Hepatocyte (in vitro differentiated cells): ENCODE data around the gene DGAT2.

Experiments used
- EZH2 ChIP-seq: fragments of 200-600 bp; sonication (generic); IDR thresholded peaks from 2 replicates; pipeline ENCODE4 v1.6.1; 2016; ENCODE audit warnings: antibody characterized with exemption, mild to moderate bottlenecking, borderline replicate concordance
- EZH2phosphoT487 ChIP-seq: fragments of 200-600 bp; sonication (generic); IDR thresholded peaks from one replicate; pipeline ENCODE4 v1.6.1; 2018; ENCODE audit warnings: antibody characterized with exemption, mild to moderate bottlenecking, low read depth, moderate library complexity; ENCODE audit not compliant: unreplicated experiment, severe bottlenecking
- TF ChIP-seq, protein P1 (sequence below): fragments of 200-600 bp; sonication (generic); IDR thresholded peaks from 2 replicates; pipeline ENCODE4 v1.5.1; 2016; ENCODE audit warnings: antibody characterized with exemption, mild to moderate bottlenecking; ENCODE audit not compliant: poor library complexity

DNA sequence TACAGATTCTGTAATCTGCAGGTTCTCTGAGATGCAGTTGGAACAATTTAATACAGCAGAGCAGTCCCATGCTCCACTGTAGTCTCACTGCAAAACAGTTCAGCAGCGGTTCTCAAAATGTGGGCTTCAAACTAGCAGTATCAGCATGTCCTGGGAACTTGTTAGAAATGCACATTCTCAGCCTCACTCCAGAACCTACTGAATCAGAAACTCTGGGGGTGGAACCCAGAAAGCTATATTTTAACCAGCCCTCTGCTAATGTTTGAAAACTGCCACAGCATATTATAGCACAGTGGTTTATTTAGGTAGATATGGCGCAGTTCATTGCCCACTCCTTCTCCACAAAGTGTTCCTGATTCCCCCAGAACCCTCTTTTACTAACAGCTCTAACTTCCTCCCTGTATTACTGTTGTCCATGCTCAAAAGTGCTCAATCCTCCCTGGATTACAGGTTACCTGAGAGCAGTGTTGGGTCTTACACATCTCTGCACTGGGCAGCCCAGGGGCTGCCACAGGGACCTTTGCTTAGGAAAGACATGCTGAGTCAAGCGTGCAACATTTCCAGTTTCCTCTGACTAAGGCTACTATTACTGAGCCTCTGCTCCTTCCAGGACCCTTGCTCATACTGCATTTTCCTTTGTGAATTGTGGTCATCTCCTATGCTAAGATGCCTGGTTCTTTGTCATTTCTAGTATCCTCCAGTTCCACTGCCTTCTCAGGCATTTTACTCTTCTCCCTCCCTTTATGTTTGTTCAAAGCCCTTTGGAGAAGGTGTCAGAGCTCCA is 7.7 kb upstream of the DGAT2 start:
- TF ChIP-seq, protein P1, sequence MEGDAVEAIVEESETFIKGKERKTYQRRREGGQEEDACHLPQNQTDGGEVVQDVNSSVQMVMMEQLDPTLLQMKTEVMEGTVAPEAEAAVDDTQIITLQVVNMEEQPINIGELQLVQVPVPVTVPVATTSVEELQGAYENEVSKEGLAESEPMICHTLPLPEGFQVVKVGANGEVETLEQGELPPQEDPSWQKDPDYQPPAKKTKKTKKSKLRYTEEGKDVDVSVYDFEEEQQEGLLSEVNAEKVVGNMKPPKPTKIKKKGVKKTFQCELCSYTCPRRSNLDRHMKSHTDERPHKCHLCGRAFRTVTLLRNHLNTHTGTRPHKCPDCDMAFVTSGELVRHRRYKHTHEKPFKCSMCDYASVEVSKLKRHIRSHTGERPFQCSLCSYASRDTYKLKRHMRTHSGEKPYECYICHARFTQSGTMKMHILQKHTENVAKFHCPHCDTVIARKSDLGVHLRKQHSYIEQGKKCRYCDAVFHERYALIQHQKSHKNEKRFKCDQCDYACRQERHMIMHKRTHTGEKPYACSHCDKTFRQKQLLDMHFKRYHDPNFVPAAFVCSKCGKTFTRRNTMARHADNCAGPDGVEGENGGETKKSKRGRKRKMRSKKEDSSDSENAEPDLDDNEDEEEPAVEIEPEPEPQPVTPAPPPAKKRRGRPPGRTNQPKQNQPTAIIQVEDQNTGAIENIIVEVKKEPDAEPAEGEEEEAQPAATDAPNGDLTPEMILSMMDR = no peak
- TF ChIP-seq EZH2phosphoT487 (no peak), EZH2 (no peak)
